Calu3 (cell line): ENCODE data around the gene C6orf47. TPM values are rescaled to one million over a fixed set of nuclear protein-coding genes. Genes with fewer than 3 reads are reported as not detected.

Source experiments
- BruUV-seq: library from RNA; stranded (reverse); fragments of 400-500 nt; replicated peaks from 2 replicates; lab custom pipeline; 2021; lab: Mats Ljungman, UMichigan
- CTCF ChIA-PET: fragments of 300-600 bp; sonication (Branson Sonifier 250); formaldehyde crosslinking; loops from one replicate; lab custom pipeline; 2022; ENCODE audit warnings: antibody characterized with exemption; lab: Charles Lee
- DNase-seq: peaks from one replicate; pipeline ENCODE4 v3.0.0; 2022
- H3K27ac Mint-ChIP-seq: one replicate; pipeline ENCODE4 v1.8.0; 2022; ENCODE audit warnings: mixed read lengths; ENCODE audit not compliant: unreplicated experiment
- H3K27me3 Mint-ChIP-seq: one replicate; pipeline ENCODE4 v1.8.0; 2022; ENCODE audit warnings: mixed read lengths; ENCODE audit not compliant: unreplicated experiment
- H3K36me3 Mint-ChIP-seq: one replicate; pipeline ENCODE4 v1.8.0; 2022; ENCODE audit warnings: mild to moderate bottlenecking, moderate library complexity, mixed read lengths; ENCODE audit not compliant: insufficient read depth, unreplicated experiment
- H3K4me1 Mint-ChIP-seq: one replicate; pipeline ENCODE4 v1.8.0; 2022; ENCODE audit warnings: mild to moderate bottlenecking, low read depth, mixed read lengths; ENCODE audit not compliant: unreplicated experiment
- H3K4me3 Mint-ChIP-seq: one replicate; pipeline ENCODE4 v1.8.0; 2022; ENCODE audit warnings: mild to moderate bottlenecking, low read depth, moderate library complexity, mixed read lengths; ENCODE audit not compliant: unreplicated experiment
- H3K9me3 Mint-ChIP-seq: one replicate; pipeline ENCODE4 v1.8.0; 2022; ENCODE audit warnings: low read depth, mixed read lengths; ENCODE audit not compliant: unreplicated experiment
- CTCF ChIP-seq: fragments of 200-600 bp; IDR thresholded peaks from one replicate; pipeline ENCODE4 v1.8.0; 2022; ENCODE audit warnings: antibody characterized with exemption; ENCODE audit not compliant: unreplicated experiment
- intact Hi-C: fragments of 100-400 bp; cut with micrococcal nuclease; formaldehyde crosslinking; loops from one replicate; pipeline ENCODE4 v1.10.0; 2022; ENCODE audit not compliant: unreplicated experiment
- total RNA-seq: library from RNA; stranded (reverse); gene quantifications from 2 replicates; pipeline ENCODE4 v1.2.3, GENCODE V29; 2022

The C6orf47 gene
- total RNA-seq, 1 experiment from 2014 or later, result 40.3 TPM

GRCh38 chr6:31687860-31688693 is 27.5 kb upstream of the C6orf47 start:
- Mint-ChIP-seq H3K27me3 (no peaks in the 10 kb centered on the region), H3K4me1 (peaks cover 22% of the 10 kb centered on the region), H3K4me3 (no peak overlapping the region), H3K36me3 (peaks cover 45% of the 10 kb centered on the region), H3K9me3 (no peaks in the 10 kb centered on the region), H3K27ac (no peak overlapping the region)
- DNase-seq, result no peak
- TF ChIP-seq CTCF, result no peak
- CTCF ChIA-PET, result no interaction called here
- intact Hi-C loops, result no loop called here
- BruUV-seq, result no TSS peak

GRCh38 chr6:31687321-31687720 is 26.7 kb upstream of the C6orf47 start:
- CTCF ChIA-PET, result no interaction called here
- Mint-ChIP-seq H3K9me3 (no peaks in the 10 kb centered on the region), H3K4me3 (no peak overlapping the region), H3K27ac (no peak overlapping the region), H3K27me3 (no peaks in the 10 kb centered on the region), H3K4me1 (peaks cover 25% of the 10 kb centered on the region), H3K36me3 (peaks cover 44% of the 10 kb centered on the region)
- intact Hi-C loops, result no loop called here
- no TSS peak for BruUV-seq
- no peak for TF ChIP-seq CTCF
- DNase-seq, result no peak

GRCh38 chr6:31686483-31686882 is 25.9 kb upstream of the C6orf47 start:
- no peak overlapping the region for H3K4me3 Mint-ChIP-seq
- CTCF ChIA-PET, result no interaction called here
- TF ChIP-seq CTCF, result no peak
- no peaks in the 10 kb centered on the region for H3K9me3 Mint-ChIP-seq
- BruUV-seq, result no TSS peak
- no peaks in the 10 kb centered on the region for H3K27me3 Mint-ChIP-seq
- no peak for DNase-seq
- peaks cover 45% of the 10 kb centered on the region for H3K36me3 Mint-ChIP-seq
- peak overlapping the region; percentile 13 for H3K27ac Mint-ChIP-seq
- H3K4me1 Mint-ChIP-seq, result peaks cover 27% of the 10 kb centered on the region
- intact Hi-C loops, result no loop called here

GRCh38 chr6:31683591-31683990 is 23.0 kb upstream of the C6orf47 start:
- no peak for DNase-seq
- H3K36me3 Mint-ChIP-seq, result peaks cover 48% of the 10 kb centered on the region
- CTCF ChIA-PET, result interaction anchor here (1.5 kb wide), 1 partner anchor 86 kb away, joined by 8 read pairs; no protein-coding TSS in a partner anchor

More at GRCh38 chr6:31683591-31683990, 23.0 kb upstream of the C6orf47 start:
- Mint-ChIP-seq H3K4me1 (peaks cover 28% of the 10 kb centered on the region), H3K27ac (peak overlapping the region; percentile 55), H3K4me3 (peak overlapping the region; percentile 75), H3K27me3 (no peaks in the 10 kb centered on the region), H3K9me3 (no peaks in the 10 kb centered on the region)
- TF ChIP-seq CTCF, result no peak
- intact Hi-C loops, result no loop called here
- BruUV-seq, result no TSS peak
